Astrocyte of the cerebellum (primary cell): ENCODE measurements around the gene C16orf92.

Experiments used
- DNase-seq: peaks from one replicate; pipeline ENCODE4 v3.0.0-alpha.2; 2011; ENCODE audit warnings: low read depth
- H3K4me3 ChIP-seq: 2 replicates; pipeline ENCODE4 v1.5.1; 2011; ENCODE audit warnings: mild to moderate bottlenecking, low read depth, low read length, moderate library complexity
- in situ Hi-C: cut with HindIII; loops from 2 replicates; pipeline ENCODE4 v1.10.0; 2017; ENCODE audit warnings: low sequenced_read_pairs
- TF ChIP-seq, protein P1 (sequence below): IDR thresholded peaks from 2 replicates; pipeline ENCODE4 v1.5.1; 2012; ENCODE audit warnings: low read length, low read depth, moderate library complexity, mild to moderate bottlenecking; ENCODE audit errors: missing control alignments

Gene C16orf92

DNA sequence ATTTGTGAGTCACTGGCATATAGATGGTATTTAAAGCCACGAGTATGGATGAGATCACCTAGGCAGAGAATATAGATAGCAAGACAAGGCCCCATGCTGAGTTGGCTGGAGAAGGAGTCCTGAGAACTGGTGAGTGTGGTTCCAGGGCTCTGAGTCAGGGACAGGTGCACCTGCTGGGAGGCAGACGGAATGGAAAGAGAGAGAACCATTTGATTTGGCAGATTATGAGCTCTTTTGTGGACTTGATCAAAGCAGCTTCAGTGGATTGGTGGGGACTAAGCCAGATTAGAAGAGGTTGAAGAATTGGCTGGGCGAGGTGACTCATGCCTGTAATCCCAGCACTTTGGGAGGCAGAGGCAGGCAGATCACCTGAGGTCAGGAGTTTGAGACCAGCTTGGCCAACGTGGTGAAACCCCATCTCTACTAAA is 4.3 kb upstream of the C16orf92 start:
- TF ChIP-seq, protein P1, sequence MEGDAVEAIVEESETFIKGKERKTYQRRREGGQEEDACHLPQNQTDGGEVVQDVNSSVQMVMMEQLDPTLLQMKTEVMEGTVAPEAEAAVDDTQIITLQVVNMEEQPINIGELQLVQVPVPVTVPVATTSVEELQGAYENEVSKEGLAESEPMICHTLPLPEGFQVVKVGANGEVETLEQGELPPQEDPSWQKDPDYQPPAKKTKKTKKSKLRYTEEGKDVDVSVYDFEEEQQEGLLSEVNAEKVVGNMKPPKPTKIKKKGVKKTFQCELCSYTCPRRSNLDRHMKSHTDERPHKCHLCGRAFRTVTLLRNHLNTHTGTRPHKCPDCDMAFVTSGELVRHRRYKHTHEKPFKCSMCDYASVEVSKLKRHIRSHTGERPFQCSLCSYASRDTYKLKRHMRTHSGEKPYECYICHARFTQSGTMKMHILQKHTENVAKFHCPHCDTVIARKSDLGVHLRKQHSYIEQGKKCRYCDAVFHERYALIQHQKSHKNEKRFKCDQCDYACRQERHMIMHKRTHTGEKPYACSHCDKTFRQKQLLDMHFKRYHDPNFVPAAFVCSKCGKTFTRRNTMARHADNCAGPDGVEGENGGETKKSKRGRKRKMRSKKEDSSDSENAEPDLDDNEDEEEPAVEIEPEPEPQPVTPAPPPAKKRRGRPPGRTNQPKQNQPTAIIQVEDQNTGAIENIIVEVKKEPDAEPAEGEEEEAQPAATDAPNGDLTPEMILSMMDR = no peak
- in situ Hi-C loops = no loop called here
- no peak overlapping the region for H3K4me3 ChIP-seq
- no peak for DNase-seq

DNA sequence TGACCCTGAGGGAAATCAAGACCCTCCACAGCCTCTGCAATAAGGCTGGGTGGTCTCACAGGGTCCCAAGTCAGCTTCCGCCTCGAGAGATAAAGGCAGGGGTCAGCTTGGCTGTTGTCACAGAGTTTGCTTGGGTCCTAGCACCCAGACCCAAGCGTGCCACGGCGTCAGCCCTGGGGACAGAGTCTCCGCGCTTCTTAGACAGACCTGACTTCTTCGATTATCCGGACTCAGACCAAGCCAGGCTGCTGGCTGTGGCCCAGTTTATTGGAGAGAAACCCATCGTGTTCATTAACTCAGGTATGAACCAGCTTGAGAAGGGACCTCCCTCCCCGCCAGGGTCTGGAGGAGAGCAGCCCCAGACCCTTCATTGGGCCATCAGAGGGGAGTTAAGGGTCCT is 588 bp downstream of the C16orf92 start:
- in situ Hi-C loops = no loop called here
- H3K4me3 ChIP-seq = no peak overlapping the region

DNA sequence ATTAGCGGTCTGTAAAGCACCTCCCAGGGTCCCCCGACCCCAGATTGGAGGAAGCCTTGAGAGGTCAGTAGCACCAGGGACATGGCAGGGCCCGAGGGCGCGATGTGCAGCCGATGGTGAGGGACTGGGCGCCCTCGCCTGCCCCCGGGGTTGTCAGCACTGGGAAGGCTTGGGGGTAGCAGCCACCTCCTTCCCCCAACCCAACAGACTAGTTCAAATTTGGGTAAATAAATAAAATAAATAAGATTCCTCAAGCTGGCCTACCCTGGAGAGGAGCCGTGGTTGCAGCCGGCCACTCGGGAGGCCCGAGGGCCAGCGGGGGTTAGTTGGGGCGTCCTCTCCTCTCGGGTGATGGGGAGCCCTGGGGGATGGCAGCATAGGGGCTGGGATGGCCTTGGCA is 1.5 kb downstream of the C16orf92 start:
- TF ChIP-seq, protein P1 = no peak
- H3K4me3 ChIP-seq = no peak overlapping the region
- DNase-seq = no peak
- in situ Hi-C loops = no loop called here

More for the DNA sequence above, 588 bp downstream of the C16orf92 start:
- no peak for DNase-seq
- TF ChIP-seq, protein P1 = no peak

DNA sequence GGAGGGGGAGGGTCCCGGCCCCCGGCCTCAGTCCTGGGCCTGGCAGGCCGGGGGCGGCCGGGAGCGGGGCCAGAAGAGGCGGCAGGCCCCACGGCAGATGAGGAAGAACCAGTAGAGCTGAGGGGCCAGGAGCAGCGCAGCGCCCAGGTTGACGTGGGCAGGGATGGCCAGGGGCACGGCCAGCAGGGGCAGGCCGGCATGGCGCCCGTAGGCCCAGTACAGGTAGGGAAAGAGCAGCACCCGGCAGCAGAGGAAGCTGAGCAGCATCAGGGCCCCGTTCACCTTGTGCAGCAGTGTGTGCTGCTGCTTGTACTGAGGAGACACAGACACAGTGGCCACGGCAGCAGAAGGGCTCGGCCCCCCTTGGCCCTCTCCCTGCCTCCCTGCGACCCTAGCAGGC is 2.2 kb downstream of the C16orf92 start:
- no peak overlapping the region for H3K4me3 ChIP-seq
- in situ Hi-C loops = no loop called here
- TF ChIP-seq, protein P1 = no peak
- DNase-seq = no peak

DNA sequence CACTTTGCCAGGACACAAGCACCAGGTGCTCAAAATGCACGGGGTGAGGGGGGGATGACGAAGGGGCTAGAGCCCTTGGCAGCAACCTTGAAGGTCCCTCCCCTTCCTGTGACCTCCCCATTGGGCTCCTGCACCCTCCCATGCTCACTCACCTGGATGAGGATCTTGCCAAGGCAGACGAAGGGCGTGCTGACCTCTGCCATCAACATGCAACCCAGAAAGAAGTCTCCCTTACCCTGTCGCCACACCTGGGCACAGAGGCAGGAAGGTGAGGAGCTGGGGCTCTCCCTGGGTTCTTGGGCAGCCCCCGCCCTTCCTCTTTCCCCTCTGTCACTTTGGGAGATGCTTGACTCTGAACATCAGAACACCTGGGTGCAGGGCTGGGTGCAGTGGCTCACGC is 2.6 kb downstream of the C16orf92 start:
- in situ Hi-C loops = no loop called here
- TF ChIP-seq, protein P1 = no peak
- no peak overlapping the region for H3K4me3 ChIP-seq
- DNase-seq = no peak

DNA sequence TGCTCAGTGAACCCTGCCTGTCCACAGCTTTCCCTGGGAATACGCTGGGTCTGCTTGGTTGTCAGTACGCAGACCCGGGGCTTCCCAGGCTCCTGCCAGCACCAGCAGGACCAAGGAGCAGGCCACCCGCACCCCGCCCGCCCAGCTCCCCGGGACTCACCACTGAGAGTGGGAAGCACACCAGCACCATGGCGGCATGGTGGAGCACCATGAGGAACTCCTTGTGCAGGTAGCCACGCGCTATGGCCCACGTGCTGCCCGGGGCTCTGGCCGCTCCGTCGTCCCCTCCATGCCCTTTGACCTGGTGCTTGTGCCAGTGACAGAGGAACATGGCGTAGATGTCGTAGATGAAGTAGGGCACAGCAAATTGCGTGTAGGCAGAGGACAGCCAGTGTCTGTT is 3.5 kb downstream of the C16orf92 start:
- no peak for DNase-seq
- no peak overlapping the region for H3K4me3 ChIP-seq
- TF ChIP-seq, protein P1 = no peak
- in situ Hi-C loops = no loop called here
